GM20431 (cell line): ENCODE results near the gene ADGRG1.

Source experiments
- in situ Hi-C: fragments of 300-500 bp; cut with MseI, MboI; formaldehyde crosslinking; loops from one replicate; pipeline ENCODE4 v1.15.0; 2020; ENCODE audit warnings: low sequenced_read_pairs; ENCODE audit not compliant: unreplicated experiment

The ADGRG1 gene

GRCh38 chr16:57689762-57690558 lies 61.5 kb downstream of the ADGRG1 start:
- in situ Hi-C loops = no loop called here

DNA sequence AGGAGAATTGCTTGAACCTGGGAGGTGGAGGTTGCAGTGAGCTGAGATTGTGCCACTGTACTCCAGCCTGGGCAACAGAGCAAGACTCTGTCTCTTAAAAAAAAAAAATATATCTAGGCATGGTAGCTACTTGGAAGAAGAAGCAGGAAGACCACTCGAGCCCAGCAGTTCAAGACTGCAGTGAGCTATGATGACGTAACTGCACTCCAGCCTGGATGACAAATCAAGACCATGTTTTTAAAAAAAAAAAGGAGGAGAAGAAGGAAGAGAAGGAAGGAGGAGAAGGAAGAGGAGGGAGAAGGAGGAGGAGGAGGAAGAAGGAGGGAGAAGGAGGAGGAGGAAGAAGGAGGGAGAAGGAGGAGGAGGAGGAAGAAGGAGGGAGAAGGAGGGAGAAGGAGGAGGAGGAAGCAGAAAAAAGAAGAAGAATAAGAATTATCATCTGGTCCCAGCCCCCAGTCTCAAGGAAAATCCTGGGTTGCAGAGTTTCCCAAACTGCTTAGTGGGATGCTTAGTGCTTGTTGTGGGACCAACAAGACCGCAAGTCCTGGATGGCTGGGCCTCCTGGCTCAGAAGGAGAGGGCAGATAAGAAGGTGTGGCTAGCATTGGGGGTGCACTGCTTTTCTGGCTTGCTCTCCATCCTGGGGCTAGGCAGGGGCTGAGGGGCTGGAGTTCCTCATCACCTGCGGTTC lies 62.5 kb downstream of the ADGRG1 start:
- in situ Hi-C loops = no loop called here

GRCh38 chr16:57692636-57693035 lies 64.2 kb downstream of the ADGRG1 start:
- in situ Hi-C loops = no loop called here

- in situ Hi-C loops = no loop called here
Observed at GRCh38 chr16:57693550-57693949, 65.1 kb downstream of the ADGRG1 start.

GRCh38 chr16:57694231-57694724 lies 65.8 kb downstream of the ADGRG1 start:
- in situ Hi-C loops = no loop called here

- in situ Hi-C loops = no loop called here
Observed at GRCh38 chr16:57694725-57695679, 66.6 kb downstream of the ADGRG1 start, which contains the start of gene DRC7. DRC7 (plus strand) TSS chr16:57694806; CDS start chr16:57697950, 3,144 bp downstream.

GRCh38 chr16:57695680-57696069 lies 67.2 kb downstream of the ADGRG1 start:
- in situ Hi-C loops = no loop called here

DNA sequence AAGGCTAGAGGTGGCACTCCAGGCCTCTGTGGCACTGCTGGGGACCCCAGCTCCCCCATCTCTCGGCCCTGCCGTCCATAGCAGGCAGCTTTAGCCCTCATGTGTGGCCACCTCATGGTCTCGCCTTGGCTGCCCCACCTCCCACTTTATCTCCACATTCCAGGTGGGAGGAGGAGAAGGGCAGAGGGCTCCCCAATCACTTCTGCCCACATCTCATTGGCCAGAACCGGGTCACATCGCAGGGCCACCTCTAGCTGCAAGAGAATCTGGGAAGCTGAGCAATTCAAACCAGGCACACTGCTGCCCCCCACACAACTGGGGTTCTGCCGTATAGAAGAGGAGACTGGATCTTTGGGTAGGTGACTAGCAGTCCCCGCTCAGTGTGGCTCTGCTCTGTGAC lies 67.8 kb downstream of the ADGRG1 start:
- in situ Hi-C loops = no loop called here

DNA sequence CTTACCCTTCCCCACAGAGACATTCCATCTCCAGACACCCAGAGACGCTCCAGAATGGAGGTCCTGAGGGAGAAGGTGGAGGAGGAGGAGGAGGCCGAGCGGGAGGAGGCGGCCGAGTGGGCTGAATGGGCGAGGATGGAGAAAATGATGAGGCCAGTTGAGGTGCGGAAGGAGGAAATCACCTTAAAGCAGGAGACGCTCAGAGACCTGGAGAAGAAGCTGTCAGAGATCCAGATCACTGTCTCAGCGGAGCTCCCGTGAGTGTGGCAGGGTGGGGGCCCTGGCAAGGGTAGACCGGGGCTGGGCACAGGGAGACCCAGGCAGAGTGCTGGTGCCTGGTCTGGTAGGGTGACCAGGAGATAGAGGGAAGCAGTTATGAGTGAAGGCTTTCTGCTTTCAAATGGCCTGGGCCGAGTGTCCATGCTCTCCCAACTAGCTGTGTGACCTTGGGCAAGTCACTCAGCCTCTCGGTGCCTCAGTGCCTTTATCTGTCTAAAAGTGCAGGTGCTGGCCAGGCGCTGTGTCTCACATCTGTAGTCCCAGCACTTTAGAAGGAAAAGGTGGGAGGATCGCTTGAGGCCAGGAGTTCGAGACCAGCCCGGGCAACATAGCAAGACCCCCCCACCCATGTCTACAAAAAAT lies 69.6 kb downstream of the ADGRG1 start:
- in situ Hi-C loops = no loop called here

GRCh38 chr16:57698812-57699405 lies 70.5 kb downstream of the ADGRG1 start:
- in situ Hi-C loops = no loop called here

- in situ Hi-C loops = no loop called here
Observed at GRCh38 chr16:57699481-57699880, 71.1 kb downstream of the ADGRG1 start.

GRCh38 chr16:57699899-57700298 lies 71.5 kb downstream of the ADGRG1 start:
- in situ Hi-C loops = no loop called here

DNA sequence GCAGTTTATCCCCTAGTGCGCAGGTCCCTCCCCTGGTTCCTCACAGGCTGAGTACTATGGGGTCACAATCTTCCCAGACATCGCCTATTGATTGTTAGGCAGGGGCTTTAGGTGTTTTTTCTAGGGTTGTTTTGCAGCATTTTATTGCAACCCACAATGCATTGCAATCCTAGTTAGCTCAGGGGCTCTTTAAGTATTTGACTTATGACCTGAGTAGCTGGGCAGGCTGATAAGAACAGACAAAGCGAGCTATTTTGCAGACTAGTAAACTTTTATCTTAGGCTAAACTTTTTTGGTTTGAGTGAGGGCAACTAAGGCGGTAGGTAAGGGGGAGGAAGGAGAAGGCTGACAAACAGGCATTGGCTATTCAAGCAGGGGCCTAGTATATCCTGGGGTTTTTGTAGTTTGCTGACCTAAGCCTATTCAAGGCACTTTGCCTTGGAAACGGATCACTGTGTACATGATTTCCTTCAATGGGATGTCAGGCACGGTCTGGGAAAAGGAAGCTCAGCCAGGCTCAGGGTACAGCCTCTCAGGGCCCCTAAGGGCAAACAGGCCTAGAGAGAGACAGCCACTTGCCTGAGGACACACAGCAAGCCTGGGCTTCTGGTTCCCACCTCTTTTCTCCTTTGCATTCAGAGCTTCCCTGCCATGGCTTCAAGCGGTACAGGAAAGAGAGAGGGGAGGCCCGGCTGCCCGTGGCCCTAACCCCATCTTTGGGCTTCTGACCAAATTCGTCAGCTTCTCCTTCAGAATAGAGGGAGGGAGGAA lies 72.5 kb downstream of the ADGRG1 start:
- in situ Hi-C loops = no loop called here

GRCh38 chr16:57701759-57702371 lies 73.4 kb downstream of the ADGRG1 start:
- in situ Hi-C loops = no loop called here

GRCh38 chr16:57703416-57704010 lies 75.1 kb downstream of the ADGRG1 start:
- in situ Hi-C loops = no loop called here

DNA sequence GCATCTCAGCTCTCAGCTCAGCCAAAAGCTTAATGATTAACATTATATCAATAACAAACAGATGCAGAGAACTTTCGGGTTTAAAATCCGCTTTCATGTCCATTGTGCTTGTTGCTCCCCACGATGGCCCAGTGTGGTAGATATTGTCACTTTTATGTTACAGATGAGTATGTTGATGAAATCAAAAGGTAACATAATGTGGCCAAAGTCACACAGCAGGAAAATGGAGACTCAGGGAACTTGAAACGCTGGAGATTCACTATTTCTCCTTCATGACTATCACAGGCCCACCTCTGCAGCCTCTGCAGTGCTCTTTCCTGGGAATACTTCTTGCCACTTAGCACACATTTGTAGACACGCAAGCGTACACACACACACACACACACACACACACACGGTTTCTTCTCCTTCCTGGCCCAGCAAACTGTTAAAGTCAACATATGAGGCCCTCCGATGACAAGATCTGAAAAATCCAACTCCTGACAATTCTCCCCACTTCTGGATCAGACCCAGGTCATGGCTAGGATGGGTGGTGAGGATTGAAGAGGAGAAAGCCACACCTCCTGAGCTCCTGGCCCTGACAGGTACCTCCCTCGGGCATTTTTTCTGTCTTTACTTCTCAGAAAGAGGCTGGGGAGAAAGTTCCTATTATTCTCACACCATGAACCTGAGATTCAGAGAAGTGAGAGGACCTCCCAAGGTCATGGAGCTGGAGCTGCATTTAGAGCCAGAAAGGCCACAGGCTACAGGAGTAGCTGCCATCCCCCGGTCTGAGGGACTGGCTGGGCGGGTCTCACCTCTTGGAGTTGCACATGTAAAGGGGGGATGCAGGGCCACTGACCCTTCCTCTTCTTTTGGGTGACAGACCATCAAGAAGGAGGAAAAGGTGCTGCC lies 75.8 kb downstream of the ADGRG1 start:
- in situ Hi-C loops = no loop called here
